ES-I3 (cell line): Measurements from ENCODE around the gene SQSTM1.

Experiments used
- H3K36me3 ChIP-seq: 2 replicates; pipeline ENCODE4 v1.6.1; 2013; ENCODE audit warnings: mild to moderate bottlenecking, low read length, control low read depth, moderate library complexity; ENCODE audit not compliant: insufficient read depth
- H3K4me1 ChIP-seq: 2 replicates; pipeline ENCODE4 v1.6.1; 2013; ENCODE audit warnings: mild to moderate bottlenecking, control low read depth, low read length; ENCODE audit not compliant: insufficient read depth
- H3K9ac ChIP-seq: 2 replicates; pipeline ENCODE4 v1.6.1; 2013; ENCODE audit warnings: low read depth, mild to moderate bottlenecking, low read length, moderate library complexity
- H3K9me3 ChIP-seq: 2 replicates; pipeline ENCODE4 v1.6.1; 2013; ENCODE audit warnings: mild to moderate bottlenecking, low read length, moderate library complexity; ENCODE audit not compliant: control insufficient read depth, insufficient read depth

SQSTM1 gene

GRCh38 chr5:179806250-179807048, 14.3 kb upstream of the SQSTM1 start, which contains the start of gene MGAT4B:
MGAT4B (minus strand) TSS chr5:179806866; CDS start chr5:179806583, 283 bp downstream.
- peak within 1 kb of the TSS; percentile 88 for H3K9ac ChIP-seq
- H3K9me3 ChIP-seq = no peaks in the 10 kb centered on the region
- H3K36me3 ChIP-seq = no peaks in the 10 kb centered on the region
- peaks cover 9% of the 10 kb centered on the region for H3K4me1 ChIP-seq

GRCh38 chr5:179812135-179812825, 8.4 kb upstream of the SQSTM1 start:
- no peaks in the 10 kb centered on the region for H3K9me3 ChIP-seq
- peak overlapping the region; percentile 5; the same call in 1 of the 2 replicates for H3K9ac ChIP-seq
- H3K4me1 ChIP-seq = peaks cover 3% of the 10 kb centered on the region
- H3K36me3 ChIP-seq = no peaks in the 10 kb centered on the region

- Histone ChIP-seq H3K9me3 (no peaks in the 10 kb centered on the region), H3K36me3 (no peaks in the 10 kb centered on the region), H3K4me1 (peaks cover 8% of the 10 kb centered on the region), H3K9ac (no peak overlapping the region)
These were observed 7.6 kb upstream of the SQSTM1 start for GRCh38 chr5:179812997-179813607.

- no peaks in the 10 kb centered on the region for H3K36me3 ChIP-seq
- no peaks in the 10 kb centered on the region for H3K9me3 ChIP-seq
- H3K9ac ChIP-seq = no peak overlapping the region
- H3K4me1 ChIP-seq = peaks cover 11% of the 10 kb centered on the region
These were observed 6.6 kb upstream of the SQSTM1 start for GRCh38 chr5:179814090-179814489.

- H3K36me3 ChIP-seq = no peaks in the 10 kb centered on the region
- H3K9ac ChIP-seq = no peak overlapping the region
- H3K9me3 ChIP-seq = no peaks in the 10 kb centered on the region
- H3K4me1 ChIP-seq = peaks cover 22% of the 10 kb centered on the region
These were observed 5.0 kb upstream of the SQSTM1 start for GRCh38 chr5:179815491-179816249.

- H3K9me3 ChIP-seq = no peaks in the 10 kb centered on the region
- peaks cover 22% of the 10 kb centered on the region for H3K4me1 ChIP-seq
- peak overlapping the region; percentile 62 for H3K9ac ChIP-seq
- H3K36me3 ChIP-seq = no peaks in the 10 kb centered on the region
These were observed 4.3 kb upstream of the SQSTM1 start for GRCh38 chr5:179816401-179816795.

- Histone ChIP-seq H3K36me3 (no peaks in the 10 kb centered on the region), H3K4me1 (peaks cover 22% of the 10 kb centered on the region), H3K9ac (peak overlapping the region; percentile 62), H3K9me3 (no peaks in the 10 kb centered on the region)
These were observed 3.8 kb upstream of the SQSTM1 start for GRCh38 chr5:179816796-179817469.

- Histone ChIP-seq H3K9me3 (no peaks in the 10 kb centered on the region), H3K36me3 (no peaks in the 10 kb centered on the region), H3K9ac (peak overlapping the region; percentile 62)
These were observed 3.2 kb upstream of the SQSTM1 start for GRCh38 chr5:179817470-179817840.

GRCh38 chr5:179817890-179818745, 2.6 kb upstream of the SQSTM1 start:
- Histone ChIP-seq H3K4me1 (peaks cover 31% of the 10 kb centered on the region), H3K9me3 (no peaks in the 10 kb centered on the region), H3K36me3 (no peaks in the 10 kb centered on the region), H3K9ac (peak overlapping the region; percentile 76)

More at GRCh38 chr5:179817470-179817840, 3.2 kb upstream of the SQSTM1 start:
- peaks cover 26% of the 10 kb centered on the region for H3K4me1 ChIP-seq

GRCh38 chr5:179818746-179819295, 1.9 kb upstream of the SQSTM1 start:
- Histone ChIP-seq H3K9ac (peak overlapping the region; percentile 76), H3K4me1 (peaks cover 28% of the 10 kb centered on the region), H3K9me3 (no peaks in the 10 kb centered on the region), H3K36me3 (peaks cover 4% of the 10 kb centered on the region; the same call in 1 of the 2 replicates)

- peak overlapping the region; percentile 76 for H3K9ac ChIP-seq
- H3K4me1 ChIP-seq = peaks cover 28% of the 10 kb centered on the region
- peaks cover 9% of the 10 kb centered on the region for H3K36me3 ChIP-seq
- H3K9me3 ChIP-seq = no peaks in the 10 kb centered on the region
These were observed 1.2 kb upstream of the SQSTM1 start for GRCh38 chr5:179819296-179820126.

GRCh38 chr5:179820127-179820482, 600 bp upstream of the SQSTM1 start:
- H3K4me1 ChIP-seq = peaks cover 28% of the 10 kb centered on the region
- H3K9ac ChIP-seq = peak overlapping the region; percentile 76
- H3K36me3 ChIP-seq = peaks cover 15% of the 10 kb centered on the region
- no peaks in the 10 kb centered on the region for H3K9me3 ChIP-seq
